Heart right ventricle (tissue), 16 donors: ENCODE measurements around the gene TAF12. TPM values are rescaled to one million over a fixed set of nuclear protein-coding genes. Genes with fewer than 3 reads are reported as not detected.

Experiments used
- ATAC-seq, 8 donors: fragments of 200-7000 bp; cut with Tn5 transposase; one replicate each; pipeline ENCODE4 v1.9.1; 2020; ENCODE audit warnings: mild to moderate bottlenecking in 8 of 8, moderate library complexity in 8 of 8, moderate number of reproducible peaks in 1 of 8
- DNase-seq, 2 donors: peaks; one replicate each; pipeline ENCODE4 v3.0.0-alpha.2; 2020
- H3K27ac ChIP-seq, 10 donors: fragments of 200-600 bp; sonication (generic) in 2 of 10; one replicate each; pipeline versions ENCODE4 v1.5.0 to v1.8.0; 2020 to 2022; ENCODE audit warnings: mild to moderate bottlenecking in 3 of 10
- H3K27me3 ChIP-seq, 7 donors: fragments of 200-600 bp; one replicate each; pipeline ENCODE4 v1.8.0; 2021 to 2022; ENCODE audit warnings: mild to moderate bottlenecking in 2 of 7
- H3K36me3 ChIP-seq, 9 donors: fragments of 200-600 bp; sonication (generic) in 1 of 9; one replicate each; pipeline versions ENCODE4 v1.5.0 to v1.8.0; 2020 to 2022; ENCODE audit warnings: mild to moderate bottlenecking in 2 of 9
- H3K4me1 ChIP-seq, 9 donors: fragments of 200-600 bp; sonication (generic) in 1 of 9; one replicate each; pipeline versions ENCODE4 v1.5.0 to v1.8.0; 2020 to 2022; ENCODE audit warnings: mild to moderate bottlenecking in 4 of 9
- H3K4me3 ChIP-seq, 10 donors: fragments of 200-600 bp; sonication (generic) in 2 of 10; one replicate each; pipeline versions ENCODE4 v1.5.0 to v1.8.0; 2020 to 2022; ENCODE audit warnings: mild to moderate bottlenecking in 7 of 10, moderate library complexity in 2 of 10
- H3K9me3 ChIP-seq, 11 donors: fragments of 200-600 bp in 10 of 11; sonication (generic) in 2 of 11; one replicate each; pipeline versions ENCODE4 v1.5.0 to v1.8.0; 2013 to 2022; ENCODE audit warnings: mild to moderate bottlenecking in 2 of 11, control low read depth in 1 of 11, moderate library complexity in 1 of 11
- WGBS, 2 donors: extraction: QIAGEN DNeasy Blood & Tissue Kit; methylation state at CpG; one replicate each; pipeline ENCODE4 v1.1.7; 2013; ENCODE audit warnings: inconsistent platforms in 1 of 2; 5-methylcytosine and 5-hydroxymethylcytosine counted together
- intact Hi-C, 10 donors: fragments of 100-400 bp; cut with DNase I; formaldehyde crosslinking; loops; one replicate each; pipeline versions ENCODE4 v1.11.1 to v1.14.2; 2022
- polyA plus RNA-seq, 2 donors: library from polyadenylated mRNA; stranded (reverse); fragments of 200-250 nt; gene quantifications; one replicate each; pipeline ENCODE4 v1.2.3, GENCODE V29; 2013
- total RNA-seq, 10 donors: library from RNA; stranded (reverse); fragmentation: NEBNext Ultra II Directional in 3 of 10; extraction: Animal tissue kit (Norgen Biotek cat#: 25700) in 3 of 10; gene quantifications; one replicate each; pipeline versions ENCODE4 v1.2.1 to v1.2.4, GENCODE V29; 2021 to 2023
- TF ChIP-seq, protein P1 (sequence below), 9 donors: fragments of 200-600 bp; sonication (generic) in 2 of 9; IDR thresholded peaks; one replicate each; pipeline versions ENCODE4 v1.5.0 to v1.8.0; 2021 to 2022; ENCODE audit warnings: antibody characterized with exemption in 9 of 9, mild to moderate bottlenecking in 5 of 9, moderate library complexity in 1 of 9
- donor health status: Arrhythmogenic right ventricular cardiomyopathy.
- donor health status: ischemic (EF 13 %, LVEDD 7.1; RV severe dilation, severe dysfunction).
- donor health status: healthy with polysubstance abuse.
- donor health status: DM: no; HTN: yes; CAD: no.
- donor health status: DM: no; HTN: no; CAD: no.
- donor health status: ischemic (EF 25% LVEDD 6.9; RV normal size, moderate dysfunction).
- donor health status: ischemic (EF 25% LVEDD 5.7; RV mildly dilated, moderate dysfunction).
- donor health status: healthy.
- donor health status: DM: yes; HTN: yes; CAD: no.
- donor health status: Ischemic cardiomyopathy.
- donor health status: ischemic (EF 35%, LVEDD 5.7; RV mildly dilated, moderate dysfunction).
- donor health status: nonischemic (EF 11% LVEDD 7.7; RV severe dilation, severe dysfunction).
- donor health status: DM: yes; HTN: yes; CAD: no.
- donor health status: PGD.
- donor health status: ischemic (EF 29% LVEDD 5.4; RV normal size, mild dysfunction).
- donor health status: nonischemic (EF 23%, LVEDD 6.1; RV moderate dilation, normal function).

The TAF12 gene
- total and polyA plus RNA-seq, 12 donors = 17.2 to 41.6 (median 20.7) TPM

DNA sequence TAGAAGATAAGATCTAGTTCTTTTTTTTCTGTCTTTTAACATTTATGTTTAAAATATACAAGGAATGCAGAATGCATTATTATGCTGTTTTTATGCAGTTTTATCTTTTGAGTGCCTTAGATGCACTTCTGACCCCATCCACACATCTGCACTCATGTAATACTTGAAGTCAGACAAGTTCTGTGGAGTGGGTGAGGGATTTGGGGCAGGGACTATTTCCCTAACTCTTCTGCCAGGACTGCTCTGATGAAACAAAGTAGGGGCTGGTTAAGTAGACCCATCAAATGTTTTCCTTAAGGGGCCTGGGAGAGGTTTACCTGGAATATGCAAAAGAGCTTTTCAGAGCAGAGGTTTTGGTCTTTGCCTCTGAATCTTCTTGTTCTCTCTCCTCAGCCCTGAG is 78.6 kb downstream of the TAF12 start:
- intact Hi-C loops = no loop called here
- TF ChIP-seq, protein P1, sequence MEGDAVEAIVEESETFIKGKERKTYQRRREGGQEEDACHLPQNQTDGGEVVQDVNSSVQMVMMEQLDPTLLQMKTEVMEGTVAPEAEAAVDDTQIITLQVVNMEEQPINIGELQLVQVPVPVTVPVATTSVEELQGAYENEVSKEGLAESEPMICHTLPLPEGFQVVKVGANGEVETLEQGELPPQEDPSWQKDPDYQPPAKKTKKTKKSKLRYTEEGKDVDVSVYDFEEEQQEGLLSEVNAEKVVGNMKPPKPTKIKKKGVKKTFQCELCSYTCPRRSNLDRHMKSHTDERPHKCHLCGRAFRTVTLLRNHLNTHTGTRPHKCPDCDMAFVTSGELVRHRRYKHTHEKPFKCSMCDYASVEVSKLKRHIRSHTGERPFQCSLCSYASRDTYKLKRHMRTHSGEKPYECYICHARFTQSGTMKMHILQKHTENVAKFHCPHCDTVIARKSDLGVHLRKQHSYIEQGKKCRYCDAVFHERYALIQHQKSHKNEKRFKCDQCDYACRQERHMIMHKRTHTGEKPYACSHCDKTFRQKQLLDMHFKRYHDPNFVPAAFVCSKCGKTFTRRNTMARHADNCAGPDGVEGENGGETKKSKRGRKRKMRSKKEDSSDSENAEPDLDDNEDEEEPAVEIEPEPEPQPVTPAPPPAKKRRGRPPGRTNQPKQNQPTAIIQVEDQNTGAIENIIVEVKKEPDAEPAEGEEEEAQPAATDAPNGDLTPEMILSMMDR (IDR thresholded peaks at IDR 0.05) = no peak
- no peaks in the 10 kb centered on the region for H3K27me3 ChIP-seq
- no peak overlapping the region for H3K4me3 ChIP-seq
- ATAC-seq = no peak
- peaks cover 5 to 100% (median 91%) of the 10 kb centered on the region in 9 donors for H3K36me3 ChIP-seq
- no peak overlapping the region for H3K27ac ChIP-seq
- no peak for DNase-seq
- no peaks in the 10 kb centered on the region for H3K9me3 ChIP-seq
- no peaks in the 10 kb centered on the region for H3K4me1 ChIP-seq

DNA sequence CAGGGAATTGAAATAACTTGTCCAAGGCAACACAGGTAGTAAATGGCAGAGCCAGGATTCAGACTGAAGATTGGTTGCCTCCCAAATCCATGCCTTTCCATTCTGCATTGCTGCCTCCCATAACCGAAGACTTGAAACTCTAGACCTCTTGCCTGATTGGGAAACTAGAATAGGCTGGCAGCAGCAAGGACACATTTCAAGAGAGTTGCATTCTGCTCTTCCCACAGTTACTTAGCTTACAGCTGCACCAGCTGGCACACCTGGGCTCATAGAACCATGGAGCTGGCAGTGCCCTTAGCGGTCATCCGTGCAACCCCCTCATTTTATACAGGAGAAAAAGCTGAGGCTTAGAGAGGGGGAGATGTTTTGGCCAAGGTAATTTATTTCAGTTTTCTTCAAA is 82.0 kb downstream of the TAF12 start:
- 91 to 93% methylated on average over 3 of the region's 3 CpGs for WGBS, 2 donors
- ATAC-seq = no peak

More for the DNA sequence above, 82.0 kb downstream of the TAF12 start:
- Histone ChIP-seq H3K36me3 (peaks cover 5 to 100% (median 78%) of the 10 kb centered on the region in 9 donors), H3K9me3 (no peaks in the 10 kb centered on the region), H3K27ac (no peak overlapping the region), H3K4me3 (no peak overlapping the region), H3K27me3 (no peaks in the 10 kb centered on the region), H3K4me1 (no peaks in the 10 kb centered on the region)
- TF ChIP-seq, protein P1 (IDR thresholded peaks at IDR 0.05) = no peak
- intact Hi-C loops = no loop called here
- DNase-seq = no peak

Other genes starting within 250 kb of the TAF12 start
- 10 to 100 TPM in 1 of 10 donors, 1 to 10 TPM in 9; 2.3 to 17.8 (median 3.9) TPM for gene RCC1, start 137.0 kb downstream of the TAF12 start, total RNA-seq
- 10 to 100 TPM in 1 of 2 donors, 1 to 10 TPM in 1; 3.8 to 15.3 TPM for gene RCC1, start 137.0 kb downstream of the TAF12 start, polyA plus RNA-seq
- gene TRNAU1AP, start 90.0 kb downstream of the TAF12 start, total RNA-seq = 10 to 100 TPM; 13.1 to 21.2 (median 15.2) TPM
- 10 to 100 TPM; 17.3 to 21.4 TPM for gene TRNAU1AP, start 90.0 kb downstream of the TAF12 start, polyA plus RNA-seq
- 1 to 10 TPM in 3 of 10 donors, under 1 TPM in 7; 0.17 to 3.4 (median 0.50) TPM for gene RAB42, start 50.8 kb downstream of the TAF12 start, total RNA-seq
- under 1 TPM; 0.57 to 0.59 TPM for gene RAB42, start 50.8 kb downstream of the TAF12 start, polyA plus RNA-seq
- not detected for gene RNU11, start 5.5 kb upstream of the TAF12 start, total RNA-seq
- not detected for gene RNU11, start 5.5 kb upstream of the TAF12 start, polyA plus RNA-seq
- 1 to 10 TPM; 5.1 to 7.4 (median 6.4) TPM for gene GMEB1, start 25.7 kb upstream of the TAF12 start, total RNA-seq
- gene GMEB1, start 25.7 kb upstream of the TAF12 start, polyA plus RNA-seq = 1 to 10 TPM; 2.0 to 3.7 TPM
- 10 to 100 TPM; 31.2 to 57.1 (median 44.6) TPM for gene YTHDF2, start 93.9 kb upstream of the TAF12 start, total RNA-seq
- gene YTHDF2, start 93.9 kb upstream of the TAF12 start, polyA plus RNA-seq = 10 to 100 TPM; 22.6 to 22.9 TPM
- under 1 TPM in 2 of 10 donors, not detected in 8; 0.02 to 0.04 TPM for gene OPRD1, start 169.1 kb upstream of the TAF12 start, total RNA-seq
- not detected for gene OPRD1, start 169.1 kb upstream of the TAF12 start, polyA plus RNA-seq